GM19239 (cell line): ENCODE results near the gene ZNF490.

ENCODE experiments used
- DNase-seq: peaks from one replicate; pipeline ENCODE4 v3.0.0; 2011; ENCODE audit warnings: low spot score; ENCODE audit not compliant: insufficient read length
- FAIRE-seq: peaks from 2 replicates; lab custom pipeline; 2011; peaks lifted over from hg19 to GRCh38; lab: Jason Lieb, UNC

The ZNF490 gene

GRCh38 chr19:12546068-12546467 is 64.5 kb downstream of the ZNF490 start:
- FAIRE-seq = no peak
- DNase-seq = no peak

- DNase-seq = no peak
- no peak for FAIRE-seq
These were observed 65.3 kb downstream of the ZNF490 start for GRCh38 chr19:12545267-12545666.

- DNase-seq = no peak
- no peak for FAIRE-seq
These were observed 66.2 kb downstream of the ZNF490 start for GRCh38 chr19:12544401-12544876.

- FAIRE-seq = no peak
- no peak for DNase-seq
These were observed 66.8 kb downstream of the ZNF490 start for GRCh38 chr19:12543855-12544254.
